Fibroblast of skin of left quadriceps (primary cell): Measurements from ENCODE around the gene TMEM132C.
"Not testable (repeated sequence)": the region's sequence is repeated elsewhere in the genome, so short reads cannot be mapped to it uniquely, and the experiment has no call there.

Source experiments
- DNase-seq, 2 experiments: peaks; one replicate each; pipeline ENCODE4 v3.0.0-alpha.2; 2013; ENCODE audit warnings: low read depth in 2 of 2

TMEM132C gene

DNA sequence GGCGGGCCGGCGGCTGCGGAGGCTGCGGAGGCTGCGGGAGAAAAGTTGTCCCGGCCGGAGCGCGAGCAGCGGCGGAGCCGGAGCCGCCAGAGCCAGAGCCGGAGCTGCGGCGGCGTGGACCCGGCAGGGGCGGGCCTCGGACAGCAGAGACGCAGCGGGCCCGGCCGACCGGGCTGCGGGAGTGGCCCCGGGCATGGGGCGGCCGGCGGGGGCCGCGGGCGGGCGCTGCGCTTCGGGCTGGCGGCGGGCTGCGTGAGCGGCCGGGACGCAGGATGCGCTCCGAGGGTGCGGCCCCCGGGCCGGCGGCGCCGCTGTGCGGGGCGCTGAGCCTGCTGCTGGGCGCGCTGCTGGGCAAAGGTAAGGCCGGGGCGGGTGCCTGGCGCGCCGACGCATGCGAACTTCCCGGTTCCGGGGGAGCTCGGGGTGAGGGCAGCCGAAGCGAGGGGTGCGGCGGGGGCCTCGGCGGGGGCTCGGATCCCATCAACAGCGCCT is at the start of gene TMEM132C:
TSS of gene TMEM132C (plus strand) at position 40 of the 492 bp plus-strand sequence. CDS start at position 273, 233 bp downstream.
- DNase-seq, result no peak

DNA sequence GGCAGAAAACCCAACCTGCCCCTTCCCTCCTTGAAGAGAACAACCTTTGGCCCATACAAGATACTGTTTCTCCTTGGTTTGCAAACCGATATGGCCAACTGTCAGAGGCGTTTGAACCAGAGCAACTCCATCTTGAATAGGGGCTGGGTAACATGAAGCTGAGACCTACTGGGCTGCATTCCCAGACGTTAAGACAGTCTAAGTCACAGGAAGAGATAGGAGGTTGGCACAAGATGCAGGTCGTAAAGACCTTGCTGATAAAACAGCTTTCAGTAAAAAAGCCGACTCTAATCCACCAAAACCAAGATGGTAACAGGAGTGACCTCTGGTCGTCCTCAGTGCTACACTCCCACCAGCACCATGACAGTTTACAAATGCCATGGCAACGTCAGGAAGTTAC is 42.7 kb upstream of the TMEM132C start:
- no peak for DNase-seq

DNA sequence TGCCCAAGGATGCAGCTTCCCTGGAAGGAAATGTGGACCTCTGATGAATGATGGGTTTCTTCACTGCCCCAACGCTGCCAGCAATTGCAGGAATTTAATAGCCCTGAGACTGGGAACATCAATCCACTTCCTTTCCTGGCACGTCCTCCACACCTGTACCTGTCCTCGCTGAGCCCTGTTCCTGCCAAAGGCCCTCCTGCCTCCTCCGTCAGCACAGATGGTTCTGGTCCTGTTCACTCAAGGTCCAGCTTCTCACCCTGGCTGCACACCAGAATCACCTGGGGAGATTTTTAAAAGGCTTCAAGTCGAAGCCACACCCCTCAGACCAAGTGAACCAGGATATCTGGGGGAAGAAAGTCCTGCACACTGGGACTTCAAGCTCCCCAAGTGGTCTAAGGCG is 38.4 kb upstream of the TMEM132C start:
- DNase-seq, result no peak

DNA sequence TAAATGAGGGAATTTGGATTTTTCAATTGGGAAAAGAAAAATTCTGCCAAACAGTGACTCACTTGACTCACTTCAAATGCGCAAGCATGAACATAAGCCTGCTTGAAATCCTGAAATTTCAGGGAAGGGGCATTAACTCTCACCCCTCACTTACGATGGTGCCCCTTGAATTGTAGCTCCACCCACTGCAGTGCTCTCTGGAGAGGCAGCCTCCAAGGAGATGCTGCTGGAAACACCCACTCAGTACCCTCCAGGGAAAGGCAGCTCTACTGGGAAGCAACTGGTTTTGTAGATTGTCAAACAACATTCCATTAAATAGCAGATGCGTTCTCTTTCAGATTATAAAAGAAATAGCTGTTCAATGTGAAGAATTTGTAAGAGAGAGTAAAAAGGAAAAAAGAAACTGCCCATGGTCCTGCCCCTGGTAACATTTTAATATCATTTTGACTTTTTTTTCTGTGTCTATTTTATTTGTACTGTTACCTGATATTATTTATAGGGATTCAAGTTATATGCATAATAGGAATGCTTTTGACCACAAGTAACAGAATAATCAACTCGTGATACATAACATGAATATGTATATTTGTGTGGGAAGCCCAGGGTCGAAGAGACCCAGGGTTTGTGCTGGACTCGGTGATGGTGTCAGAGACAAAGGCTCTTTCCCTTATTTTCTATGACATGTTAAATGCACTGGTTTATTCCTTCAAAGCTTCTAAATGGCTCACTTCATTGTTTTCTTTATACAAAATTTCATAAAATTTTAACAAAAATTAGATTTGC is 31.1 kb upstream of the TMEM132C start:
- DNase-seq, result no peak

DNA sequence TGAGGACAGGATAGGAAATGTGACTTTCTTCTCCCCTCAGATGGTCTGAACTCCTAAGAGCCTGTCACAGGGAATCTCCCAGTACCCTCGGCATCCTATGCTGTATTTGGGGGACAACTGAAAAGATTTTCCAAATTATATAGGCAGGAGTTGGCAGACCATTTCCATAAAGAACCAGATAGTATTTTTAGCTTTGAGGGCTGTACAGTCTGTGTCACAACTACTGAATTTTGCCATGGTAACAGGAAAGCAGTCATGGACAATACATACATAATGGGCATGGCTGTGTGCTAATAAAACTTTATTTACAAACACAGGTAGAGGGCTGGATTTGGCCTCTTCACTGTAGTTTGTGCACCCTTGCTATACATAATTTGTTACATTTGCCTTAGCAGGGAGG is 30.4 kb upstream of the TMEM132C start:
- DNase-seq, result no peak

DNA sequence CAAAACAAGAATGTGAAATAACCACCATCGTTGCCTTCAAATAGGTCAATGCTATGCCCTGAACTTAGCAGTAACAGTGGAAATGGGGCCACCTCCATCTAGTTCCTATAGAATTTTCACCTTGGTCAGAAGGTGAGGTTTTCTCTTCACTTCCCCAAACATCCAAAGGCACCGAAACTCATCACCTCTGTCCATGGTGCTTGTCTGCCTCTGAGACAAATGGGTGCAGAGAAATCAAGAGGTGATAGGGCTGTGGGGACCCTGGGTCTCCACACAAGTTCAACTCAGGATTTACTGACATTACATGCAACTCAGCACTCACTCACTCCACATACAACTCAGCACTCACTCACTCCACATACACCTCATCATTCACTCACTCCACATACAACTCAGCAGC is 26.2 kb upstream of the TMEM132C start:
- no peak for DNase-seq

DNA sequence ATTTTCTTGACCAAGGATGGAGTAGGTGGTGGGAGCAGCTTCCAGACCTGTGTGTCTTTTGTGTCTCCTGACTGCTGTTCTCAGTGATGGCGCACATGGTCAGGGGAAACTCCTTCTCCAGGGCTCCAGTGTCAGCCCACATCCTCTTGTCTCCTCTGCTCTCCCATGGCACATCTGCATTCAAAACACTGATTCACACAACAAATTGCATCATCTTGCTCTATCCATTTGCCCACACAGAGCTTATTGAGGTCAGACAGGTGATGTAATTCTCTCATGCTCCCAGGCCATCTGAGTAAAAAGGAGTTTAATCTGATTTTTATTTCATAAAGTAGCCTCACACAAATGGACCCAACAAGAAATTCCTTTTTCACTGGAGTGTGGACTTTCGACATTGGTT is 21.8 kb upstream of the TMEM132C start:
- DNase-seq, result no peak

DNA sequence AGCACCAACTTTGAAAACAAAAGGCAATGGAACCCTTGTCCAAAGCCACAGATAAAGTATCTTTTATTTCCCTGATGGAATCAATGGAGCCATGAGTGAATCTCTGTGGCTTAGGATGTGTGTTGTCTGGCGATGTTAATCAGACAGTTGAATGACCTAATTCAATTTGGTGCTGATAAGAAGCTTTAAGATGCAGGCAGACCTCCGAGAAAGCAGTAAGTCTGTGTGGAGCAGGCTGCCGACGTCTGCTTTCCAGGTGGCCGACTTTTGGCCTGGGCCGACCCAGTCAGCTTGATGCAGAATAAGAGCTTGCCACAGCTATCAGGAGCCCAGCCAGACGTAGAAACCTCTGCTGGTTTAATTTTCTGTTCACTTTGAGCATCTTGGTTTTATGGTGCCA is 21.1 kb upstream of the TMEM132C start:
- DNase-seq, result no peak

DNA sequence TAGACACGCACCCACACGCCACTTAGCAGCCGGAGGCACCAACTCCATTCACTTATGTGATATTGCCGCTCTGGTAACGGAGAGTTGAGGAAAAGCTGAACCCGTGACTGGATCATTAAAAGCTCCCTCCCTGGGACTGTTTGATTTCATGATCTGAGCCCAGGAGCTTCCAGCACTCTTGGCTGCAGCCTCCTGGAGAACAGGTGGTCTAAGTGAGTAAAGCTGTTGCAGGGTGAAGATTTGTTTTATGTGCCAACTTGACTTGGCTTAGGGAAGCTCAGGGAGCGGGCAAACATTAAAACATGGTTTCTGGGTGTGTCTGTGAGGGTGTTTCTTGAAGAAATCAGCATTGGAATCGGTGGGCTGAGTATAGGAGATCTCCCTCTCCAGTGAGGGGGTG is 16.9 kb upstream of the TMEM132C start:
- DNase-seq, result no peak

DNA sequence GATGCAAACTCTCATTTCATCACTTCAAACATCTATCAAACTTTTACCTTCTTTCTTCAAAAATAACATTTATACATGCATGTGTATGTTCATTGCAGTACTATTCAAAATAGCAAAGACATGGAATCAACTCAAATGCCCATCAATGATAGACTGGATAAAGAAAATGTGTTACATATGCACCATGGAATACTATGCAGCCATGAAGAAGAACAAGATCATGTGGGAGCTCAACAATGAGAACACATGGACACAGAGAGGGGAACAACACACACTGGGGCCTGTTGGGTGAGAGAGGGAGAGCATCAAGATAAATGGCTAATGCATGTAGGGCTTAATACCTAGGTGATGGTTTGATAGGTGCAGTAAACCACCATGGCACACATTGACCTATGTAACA is 13.1 kb upstream of the TMEM132C start:
- not testable (repeated sequence) for DNase-seq

DNA sequence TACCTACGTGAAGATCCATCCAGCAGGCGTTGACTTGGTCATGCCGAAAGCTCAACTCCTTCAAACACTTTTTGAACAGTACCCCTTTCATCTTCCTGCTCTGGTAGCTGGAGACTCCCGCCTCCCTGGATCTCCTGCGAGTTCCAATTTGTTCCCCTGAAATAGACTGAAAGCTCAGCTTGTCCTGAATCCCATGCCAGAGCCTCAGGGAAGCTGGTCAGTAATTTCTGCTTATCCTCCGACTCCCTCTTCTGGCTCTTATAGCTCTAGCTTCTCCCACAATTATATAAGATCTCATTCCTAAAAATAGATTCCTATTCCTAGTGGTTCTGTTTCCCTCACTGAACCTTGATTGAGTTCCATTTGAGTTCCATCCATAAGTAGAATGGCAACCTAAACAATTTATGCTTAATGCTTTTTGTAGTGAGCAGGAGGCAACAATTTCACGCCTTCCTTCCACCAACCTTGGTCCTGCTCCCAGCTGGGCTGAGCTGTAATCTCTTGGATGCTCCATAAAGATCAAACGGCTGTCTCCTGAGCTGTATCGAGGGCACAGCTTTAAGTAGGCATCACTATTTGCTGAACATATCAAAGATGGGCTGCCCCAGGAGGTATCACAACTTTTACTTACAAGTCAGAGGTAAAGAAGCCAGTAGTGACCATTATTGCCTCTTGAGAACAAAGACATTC is 8.0 kb upstream of the TMEM132C start:
- DNase-seq, result no peak

DNA sequence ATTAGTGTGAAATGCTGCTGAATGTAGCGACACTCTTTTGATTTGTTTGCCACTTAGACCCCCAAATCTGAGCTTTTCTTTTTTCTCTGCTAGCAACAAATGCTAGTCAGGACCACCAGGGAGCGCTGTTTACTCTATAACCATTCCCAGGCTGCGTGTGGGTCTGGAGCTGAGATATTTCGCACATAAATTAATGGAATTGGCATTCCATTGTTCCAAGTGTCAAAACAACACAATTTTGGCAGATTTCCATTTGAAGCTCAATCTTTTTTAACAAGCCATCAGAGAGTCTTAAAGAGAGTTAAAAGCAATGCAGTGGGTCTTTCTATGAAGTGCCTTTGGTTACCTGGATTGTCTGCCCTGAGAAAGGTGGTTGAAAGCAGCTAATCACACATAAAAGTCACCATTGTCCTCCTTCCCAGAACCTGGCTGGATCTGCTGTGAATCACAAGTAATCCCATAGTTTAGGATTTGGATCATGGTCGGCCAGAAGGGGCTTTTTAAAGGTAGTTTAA is 7.4 kb upstream of the TMEM132C start:
- DNase-seq, result peak in 1 of 2 experiments; percentile 4

DNA sequence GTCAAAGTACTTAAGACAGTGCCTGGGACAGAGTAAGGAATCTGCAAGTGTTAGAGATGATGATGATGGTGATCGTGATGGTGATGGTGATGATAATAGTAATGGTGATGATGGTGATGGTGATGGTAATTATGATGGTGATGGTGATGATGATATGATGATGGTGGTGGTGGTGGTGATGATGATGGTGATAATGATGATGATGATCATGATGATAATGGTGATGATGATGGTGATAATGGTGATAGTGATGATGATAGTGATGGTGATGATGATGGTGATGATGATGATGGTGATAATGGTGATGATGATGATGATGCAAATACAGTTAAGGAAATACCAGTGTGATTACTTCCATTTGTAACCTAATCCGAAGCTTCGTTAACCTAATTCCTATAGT is 5.2 kb upstream of the TMEM132C start:
- DNase-seq, result no peak

DNA sequence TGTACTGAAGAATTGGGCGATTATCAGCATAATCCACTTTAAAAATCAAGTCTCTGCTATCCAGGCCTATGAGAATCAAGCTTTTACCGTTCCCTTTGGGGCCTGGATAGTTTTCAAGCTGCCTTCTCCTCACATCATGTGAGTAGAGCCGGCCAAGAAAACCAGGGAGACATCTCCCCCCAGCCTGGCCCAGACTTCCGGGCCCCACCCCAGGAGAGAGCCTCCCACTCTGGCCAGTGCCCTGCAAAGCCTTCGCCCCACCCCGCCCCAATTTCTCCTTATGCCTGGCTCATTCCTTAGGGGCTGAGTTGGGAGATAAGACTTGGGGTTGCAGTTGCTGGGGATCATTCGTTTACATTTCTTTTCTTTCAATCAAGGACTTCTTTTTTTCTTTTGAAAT is 1.4 kb upstream of the TMEM132C start:
- no peak for DNase-seq

DNA sequence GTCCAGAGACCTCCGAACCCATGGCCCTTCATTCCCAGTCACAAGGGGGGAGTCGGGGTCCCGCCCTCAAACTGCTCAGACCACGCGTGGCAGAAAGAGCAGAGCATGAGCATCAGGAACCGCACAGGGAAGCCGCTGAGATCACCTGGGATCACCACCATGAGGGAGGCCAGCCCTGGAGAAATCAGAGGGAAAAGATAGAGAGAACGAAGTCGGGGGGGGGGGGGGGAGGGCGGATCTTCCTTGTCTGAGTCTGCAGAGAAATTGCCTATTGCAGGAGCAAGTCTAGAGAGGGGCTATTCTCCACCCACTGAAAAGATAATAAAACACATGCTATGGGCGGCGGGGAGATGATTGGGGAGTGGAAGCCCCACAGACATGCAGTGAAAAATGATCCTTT is 884 bp upstream of the TMEM132C start:
- DNase-seq, result no peak

DNA sequence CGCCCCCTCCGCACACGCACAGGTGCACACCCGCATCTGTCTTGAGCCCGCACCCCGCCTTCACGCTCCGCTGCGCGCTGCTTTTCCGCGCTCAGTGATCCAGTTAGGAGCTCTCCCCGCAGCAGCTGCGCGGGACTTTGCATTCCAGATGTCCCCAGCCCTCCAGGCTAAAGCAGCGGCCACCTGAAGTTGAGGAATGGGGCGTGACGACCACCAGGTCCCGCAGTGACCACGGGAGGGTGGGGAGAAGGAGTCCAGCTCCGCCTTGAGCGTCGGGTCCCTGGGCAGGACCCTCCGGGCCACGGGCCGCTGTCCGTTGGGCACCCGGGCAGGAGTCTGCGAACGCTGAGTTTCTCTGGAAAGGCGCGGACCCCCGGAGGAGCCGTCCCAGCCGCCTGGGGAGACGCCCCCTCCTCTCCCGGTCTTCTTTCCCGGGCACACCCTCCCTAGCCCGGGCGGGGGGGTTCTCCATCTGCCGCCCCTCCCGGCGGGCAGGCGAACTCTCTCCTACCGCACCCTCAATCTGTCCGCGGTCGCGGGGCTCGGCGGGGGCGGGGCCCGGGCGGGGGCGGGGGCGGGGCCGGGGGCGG is 334 bp upstream of the TMEM132C start:
- DNase-seq, result no peak

DNA sequence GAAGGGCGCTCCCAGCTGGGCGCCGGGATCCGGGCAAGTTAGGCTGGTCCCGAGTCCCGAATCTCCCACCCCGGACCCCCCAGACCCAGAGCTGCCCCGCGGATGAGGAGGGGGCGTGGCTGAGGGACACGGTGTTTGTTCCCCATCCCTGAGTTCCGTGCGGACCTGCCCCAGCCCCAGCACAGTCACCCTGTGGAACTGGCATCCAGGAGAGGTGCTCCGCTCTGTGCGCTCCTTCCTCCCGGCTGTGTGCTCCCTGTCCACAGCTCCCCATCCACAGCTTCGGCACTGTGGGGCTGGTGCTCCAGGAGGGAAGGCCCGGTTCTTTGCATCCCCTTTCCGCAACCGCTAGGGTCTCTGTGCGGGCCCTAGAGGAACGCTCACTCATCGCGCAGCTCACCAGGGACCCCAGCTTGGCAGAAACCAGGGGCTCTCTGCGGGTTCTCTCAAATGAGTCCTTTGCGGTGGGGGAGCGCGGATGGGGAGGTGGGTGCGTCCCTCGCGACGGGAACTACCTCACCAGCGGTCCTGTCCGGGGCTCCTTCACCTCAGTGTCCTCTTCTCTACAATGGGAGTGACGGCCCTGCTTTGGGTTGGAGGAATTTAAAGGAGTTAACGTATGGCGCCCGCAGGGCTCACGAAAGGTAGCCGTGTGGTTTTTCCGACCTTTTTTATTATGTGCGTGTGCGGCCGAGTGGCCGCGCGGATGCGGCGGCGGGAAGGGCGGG is 845 bp downstream of the TMEM132C start:
- DNase-seq, result no peak

DNA sequence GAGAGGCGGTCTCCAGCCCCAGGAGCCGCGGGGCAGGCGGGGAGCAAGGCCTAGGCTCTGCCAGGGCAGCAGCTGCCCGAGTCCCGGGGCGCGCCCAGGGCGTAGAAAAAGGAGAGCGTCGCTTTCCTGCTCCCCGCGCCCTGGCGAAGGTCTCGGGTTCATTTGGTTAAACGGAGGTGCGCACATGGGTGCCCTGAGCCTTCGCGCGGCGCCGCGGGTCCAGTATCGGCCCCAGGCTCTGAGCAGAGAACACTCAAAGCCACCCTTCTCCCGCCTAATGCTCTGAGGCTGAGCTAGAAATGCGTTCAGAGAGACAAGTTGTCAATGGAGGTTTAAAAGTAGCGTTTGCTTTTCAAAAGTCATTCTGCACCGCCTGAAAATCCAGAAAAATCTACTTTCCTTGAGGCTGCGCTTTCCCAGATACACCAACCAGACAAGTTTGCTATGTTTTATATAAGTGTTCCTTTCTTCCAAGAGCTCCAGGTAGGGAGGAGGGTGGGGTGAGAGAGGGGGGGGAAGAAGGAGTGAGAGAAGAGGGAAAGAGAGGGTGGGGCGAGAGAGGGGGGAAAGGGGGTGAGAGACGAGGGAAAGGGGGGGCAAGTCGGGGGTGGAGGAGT is 1.5 kb downstream of the TMEM132C start:
- no peak for DNase-seq

DNA sequence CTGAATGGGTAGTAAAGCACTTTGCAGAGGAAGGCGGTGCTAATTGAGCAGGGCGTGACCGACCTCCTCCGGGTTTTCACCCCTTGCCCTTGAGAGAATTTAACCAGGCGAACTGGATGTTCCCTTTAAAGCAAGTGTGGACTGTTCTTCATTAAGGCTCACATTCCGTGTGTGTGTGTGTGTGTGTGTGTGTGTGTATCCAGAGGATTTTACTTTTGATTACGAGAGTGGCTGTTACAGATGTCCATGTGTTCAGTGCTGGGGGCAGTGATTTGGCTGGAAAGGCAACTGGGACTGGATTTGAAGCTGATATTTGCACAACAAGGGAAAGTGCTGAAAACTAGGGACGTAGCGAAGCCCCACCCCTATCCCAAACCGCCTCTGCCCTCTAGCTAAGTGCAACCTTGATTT is 2.2 kb downstream of the TMEM132C start:
- DNase-seq, result no peak

DNA sequence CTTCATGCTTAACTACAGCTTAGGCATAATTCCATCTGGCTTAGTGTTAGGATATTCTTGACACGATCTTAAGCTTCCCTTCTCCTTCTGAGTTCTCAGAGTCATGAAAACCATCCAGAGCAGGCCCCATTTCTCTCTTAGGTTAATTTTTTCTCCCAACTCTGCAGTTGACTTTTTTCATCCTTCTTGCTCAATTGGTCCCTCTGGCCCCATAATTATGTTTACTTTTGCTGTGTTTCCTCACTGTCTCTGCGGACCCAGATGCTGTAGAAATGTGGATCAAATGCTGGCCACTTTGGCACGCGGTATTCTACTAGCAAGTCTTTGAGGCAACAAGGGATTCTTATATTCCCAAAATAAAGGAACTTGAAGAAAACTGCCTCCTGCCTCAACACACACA is 9.5 kb downstream of the TMEM132C start:
- DNase-seq, result no peak

DNA sequence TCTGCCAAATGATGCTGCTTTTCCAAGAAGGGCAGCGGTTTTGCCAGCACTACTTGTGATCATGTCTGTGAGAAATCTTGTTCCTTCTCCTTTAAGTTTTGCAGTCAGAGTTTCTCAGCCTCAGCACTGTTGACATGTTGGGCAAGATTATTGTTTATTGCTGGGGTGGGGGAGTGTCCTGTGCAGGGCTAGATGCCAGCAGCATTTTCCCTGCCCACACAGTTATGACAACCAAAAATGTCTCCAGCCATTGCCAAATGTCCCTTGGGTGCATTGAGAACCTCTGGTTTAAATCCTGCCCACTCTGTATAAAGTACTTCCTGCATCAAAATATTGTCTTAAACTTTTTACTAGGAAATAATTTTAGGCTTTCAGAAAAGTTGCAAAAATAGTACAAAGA is 20.0 kb downstream of the TMEM132C start:
- no peak for DNase-seq

DNA sequence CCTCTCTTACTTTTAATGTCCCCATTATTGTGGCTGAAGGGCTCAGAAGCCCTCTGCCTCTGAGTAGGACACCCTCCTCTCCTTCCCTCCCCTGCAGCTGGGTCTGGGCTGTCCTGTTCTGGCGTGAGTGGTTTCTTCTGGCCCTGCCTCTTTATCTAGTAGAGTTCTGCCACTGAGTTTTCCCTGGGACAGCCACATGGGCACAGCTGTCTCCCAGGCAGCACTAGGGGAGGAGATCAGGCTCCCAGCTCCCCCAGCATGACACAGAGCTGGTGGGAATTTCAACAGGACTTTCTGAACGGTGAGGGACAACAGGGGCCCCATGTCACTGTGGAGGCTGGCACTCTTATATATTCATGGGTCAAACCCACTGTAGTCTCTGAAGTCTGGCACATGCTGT is 21.4 kb downstream of the TMEM132C start:
- DNase-seq, result no peak
